PFSK-1 (cell line): ENCODE measurements around the gene ZFAND3.

Source experiments
- POLR2AphosphoS5 ChIP-seq: IDR thresholded peaks from 2 replicates; pipeline ENCODE4 v1.6.1; 2012; ENCODE audit warnings: low read depth, mild to moderate bottlenecking, control low read depth, low read length, moderate library complexity
- REST ChIP-seq, 2 experiments: IDR thresholded peaks; 2 replicates each; pipeline versions ENCODE4 v1.6.1 to v1.8.0; 2011 to 2012; ENCODE audit warnings: low read depth in 2 of 2, low read length in 2 of 2, control low read depth in 1 of 2, inconsistent platforms in 1 of 2, mild to moderate bottlenecking in 1 of 2, moderate library complexity in 1 of 2; ENCODE audit not compliant: insufficient read depth in 1 of 2
- TAF1 ChIP-seq: IDR thresholded peaks from 2 replicates; pipeline ENCODE4 v1.6.1; 2012; ENCODE audit warnings: low read length, control low read depth, borderline replicate concordance; ENCODE audit not compliant: insufficient read depth

- no peak for TF ChIP-seq REST (IDR thresholded peaks at IDR 0.05; ENCODE audit: insufficient read depth in 1 of 2, low read depth in 2 of 2, low read length in 2 of 2)
- no peak for TF ChIP-seq POLR2AphosphoS5
- no peak for TF ChIP-seq TAF1
These were observed 124.0 kb downstream of the ZFAND3 start for GRCh38 chr6:37943436-37944058.
